LNCAP (cell line): ENCODE results near the gene FARS2.

ENCODE experiments used
- TF ChIP-seq, protein P1 (sequence below): fragments of 450-650 bp; IDR thresholded peaks from 2 replicates; pipeline ENCODE4 v1.5.1; 2017; ENCODE audit warnings: mild to moderate bottlenecking

FARS2 gene

DNA sequence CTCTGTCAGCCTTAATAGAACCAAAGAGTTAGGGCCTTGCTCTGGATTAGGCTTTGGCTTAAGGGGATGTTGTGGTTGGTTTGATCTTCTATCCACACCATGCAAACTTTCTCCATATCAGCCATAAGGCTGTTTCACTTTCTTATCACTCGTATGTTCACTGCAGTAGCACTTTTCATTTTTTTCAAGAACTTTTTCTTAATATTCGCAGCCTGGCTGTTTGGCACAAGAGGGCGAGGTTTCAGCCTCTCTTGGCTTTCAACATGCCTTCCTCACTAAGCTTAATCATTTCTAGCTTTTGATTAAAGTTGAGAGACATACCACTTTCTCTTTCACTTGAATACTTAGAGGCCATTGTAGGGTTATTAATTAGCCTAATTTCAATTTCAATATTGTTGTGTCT, 552.3 kb downstream of the FARS2 start:
- TF ChIP-seq, protein P1, sequence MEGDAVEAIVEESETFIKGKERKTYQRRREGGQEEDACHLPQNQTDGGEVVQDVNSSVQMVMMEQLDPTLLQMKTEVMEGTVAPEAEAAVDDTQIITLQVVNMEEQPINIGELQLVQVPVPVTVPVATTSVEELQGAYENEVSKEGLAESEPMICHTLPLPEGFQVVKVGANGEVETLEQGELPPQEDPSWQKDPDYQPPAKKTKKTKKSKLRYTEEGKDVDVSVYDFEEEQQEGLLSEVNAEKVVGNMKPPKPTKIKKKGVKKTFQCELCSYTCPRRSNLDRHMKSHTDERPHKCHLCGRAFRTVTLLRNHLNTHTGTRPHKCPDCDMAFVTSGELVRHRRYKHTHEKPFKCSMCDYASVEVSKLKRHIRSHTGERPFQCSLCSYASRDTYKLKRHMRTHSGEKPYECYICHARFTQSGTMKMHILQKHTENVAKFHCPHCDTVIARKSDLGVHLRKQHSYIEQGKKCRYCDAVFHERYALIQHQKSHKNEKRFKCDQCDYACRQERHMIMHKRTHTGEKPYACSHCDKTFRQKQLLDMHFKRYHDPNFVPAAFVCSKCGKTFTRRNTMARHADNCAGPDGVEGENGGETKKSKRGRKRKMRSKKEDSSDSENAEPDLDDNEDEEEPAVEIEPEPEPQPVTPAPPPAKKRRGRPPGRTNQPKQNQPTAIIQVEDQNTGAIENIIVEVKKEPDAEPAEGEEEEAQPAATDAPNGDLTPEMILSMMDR = no peak

DNA sequence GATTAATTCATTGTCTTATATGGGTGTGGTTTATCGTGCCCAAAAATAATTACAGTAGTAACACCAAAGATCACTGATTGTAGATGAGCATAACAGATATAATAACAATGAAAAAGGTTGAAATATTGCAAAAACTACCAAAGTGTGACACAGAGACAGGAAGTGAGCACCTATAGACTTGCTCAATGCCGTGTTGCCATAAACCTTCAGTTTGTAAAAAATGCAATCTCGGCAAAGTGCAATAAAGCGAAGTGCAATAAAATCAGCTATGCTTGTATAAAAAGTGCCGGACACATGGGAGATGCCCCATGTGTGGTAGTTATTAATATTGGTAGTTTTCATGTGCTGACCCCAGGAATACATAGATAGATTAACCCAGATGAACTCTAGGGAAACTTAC, 552.8 kb downstream of the FARS2 start:
- TF ChIP-seq, protein P1 = no peak

DNA sequence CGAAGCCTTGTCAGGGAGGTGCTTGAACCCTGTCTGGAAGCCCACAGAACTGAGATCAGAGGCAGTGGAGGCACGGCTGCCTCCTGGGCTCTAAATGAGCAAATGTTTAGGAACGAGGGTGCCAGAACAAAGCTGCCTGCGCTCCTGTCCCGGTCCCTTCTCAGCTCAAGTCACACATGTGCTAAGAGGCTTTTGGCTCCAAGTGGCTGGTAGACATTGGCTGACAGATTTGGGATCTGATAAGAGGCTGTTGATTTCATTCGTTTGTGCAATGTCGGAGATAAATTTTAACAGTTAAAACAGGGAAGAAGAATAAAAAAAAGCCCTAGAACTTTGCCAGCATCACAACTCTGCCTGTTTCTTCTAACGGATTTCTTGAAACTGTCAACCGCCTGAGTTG, 553.6 kb downstream of the FARS2 start:
- TF ChIP-seq, protein P1 = no peak

DNA sequence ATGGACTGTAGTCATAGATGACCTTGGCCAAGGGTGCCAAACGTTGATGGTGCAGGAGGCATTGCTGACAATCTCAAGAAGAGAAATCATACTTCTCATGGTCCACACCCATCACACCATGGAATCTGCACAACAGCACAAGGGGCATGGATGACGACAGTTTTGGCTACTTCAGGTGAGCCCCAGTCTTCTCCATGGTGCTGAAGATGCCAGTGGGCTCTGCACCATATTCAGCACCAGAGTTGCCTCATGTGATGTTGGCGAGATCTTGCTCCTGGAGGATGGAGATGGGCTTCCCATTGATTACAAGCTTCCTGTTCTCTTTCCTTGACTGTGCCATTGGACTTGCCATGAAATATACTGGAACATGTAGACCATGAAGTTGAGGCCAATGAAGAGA, 556.6 kb downstream of the FARS2 start:
- TF ChIP-seq, protein P1 = no peak

DNA sequence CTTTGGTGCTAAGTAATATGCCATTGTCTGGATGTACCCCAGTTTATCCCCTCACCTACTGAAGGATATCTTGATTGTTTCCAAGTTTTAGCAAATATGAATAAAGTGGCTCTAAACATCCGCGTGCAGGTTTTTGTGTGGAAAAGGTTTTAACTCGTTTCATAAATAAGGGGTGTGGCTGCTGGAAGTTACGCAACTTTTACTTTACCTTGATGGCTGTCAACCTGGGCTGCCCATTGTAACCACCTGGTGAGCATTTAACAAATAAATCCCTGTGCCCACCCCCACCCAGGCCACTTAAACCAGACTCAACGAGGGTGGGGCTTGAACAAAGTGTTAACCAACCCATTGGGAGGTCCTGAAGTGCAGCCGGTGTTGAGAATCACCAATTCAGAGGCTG, 557.6 kb downstream of the FARS2 start:
- TF ChIP-seq, protein P1 = no peak
